BJ (cell line): ENCODE measurements around the gene ZC3H4. TPM values are rescaled to one million over a fixed set of nuclear protein-coding genes. Genes with fewer than 3 reads are reported as not detected.

Experiments
- CTCF ChIA-PET: fragments of 350-600 bp; formaldehyde crosslinking; extraction: SDS; loops from one replicate; lab custom pipeline; 2021; ENCODE audit warnings: antibody characterized with exemption, inconsistent platforms; lab: Yijun Ruan, JAX
- POLR2A ChIA-PET: fragments of 300-600 bp; sonication (Branson Sonifier 250); formaldehyde crosslinking; extraction: SDS; loops from one replicate; lab custom pipeline; 2021; ENCODE audit warnings: antibody characterized with exemption; lab: Charles Lee
- DNase-seq: peaks from one replicate; pipeline ENCODE4 v3.0.0-alpha.2; 2011; ENCODE audit warnings: low read depth
- H3K27me3 ChIP-seq: 2 replicates; pipeline ENCODE4 v1.6.0; 2011; ENCODE audit warnings: low read length; ENCODE audit not compliant: control insufficient read depth, insufficient read depth
- H3K36me3 ChIP-seq: 2 replicates; pipeline ENCODE4 v1.5.1; 2011; ENCODE audit warnings: low read length; ENCODE audit not compliant: control insufficient read depth, insufficient read depth
- H3K4me3 ChIP-seq: 2 replicates; pipeline ENCODE4 v1.5.1; 2011; ENCODE audit warnings: low read depth, mild to moderate bottlenecking, control low read depth, low read length
- CTCF ChIP-seq: IDR thresholded peaks from 2 replicates; pipeline ENCODE4 v1.5.1; 2011; ENCODE audit warnings: low read depth, mild to moderate bottlenecking, control low read depth, inconsistent platforms, low read length, moderate library complexity; ENCODE audit not compliant: insufficient read depth
- polyA plus RNA-seq: library from polyadenylated mRNA; depleted of rRNA; stranded (reverse); fragments of >200 nt; gene quantifications from 2 replicates; pipeline ENCODE4 v1.2.3, GENCODE V29; 2011

Gene ZC3H4
- polyA plus RNA-seq, 1 experiment = 4.3 TPM

DNA sequence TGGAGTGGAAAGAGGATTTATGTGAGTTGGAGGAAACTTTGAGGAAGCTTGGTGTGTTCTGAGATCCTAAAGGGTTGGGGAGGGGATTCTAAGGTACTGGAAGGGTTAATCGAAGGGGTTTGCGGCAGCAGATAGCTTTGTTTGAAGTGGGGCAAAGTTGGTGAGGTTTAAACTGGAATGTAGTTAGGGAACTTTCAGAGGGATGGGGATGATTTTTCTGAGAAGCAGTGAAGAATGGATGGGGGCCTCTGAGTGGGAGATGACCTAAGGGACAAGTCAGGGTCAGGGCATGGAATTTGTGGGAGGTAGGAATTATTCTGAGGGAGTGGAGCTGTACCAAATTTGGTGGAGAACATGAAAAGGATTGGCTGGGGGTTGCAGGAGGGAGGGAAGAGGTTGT is 21.0 kb upstream of the ZC3H4 start:
- CTCF ChIA-PET = interaction anchor here (1.3 kb wide), 1 partner anchor 9 kb away, joined by 3 read pairs; no protein-coding TSS in a partner anchor
- DNase-seq = no peak

DNA sequence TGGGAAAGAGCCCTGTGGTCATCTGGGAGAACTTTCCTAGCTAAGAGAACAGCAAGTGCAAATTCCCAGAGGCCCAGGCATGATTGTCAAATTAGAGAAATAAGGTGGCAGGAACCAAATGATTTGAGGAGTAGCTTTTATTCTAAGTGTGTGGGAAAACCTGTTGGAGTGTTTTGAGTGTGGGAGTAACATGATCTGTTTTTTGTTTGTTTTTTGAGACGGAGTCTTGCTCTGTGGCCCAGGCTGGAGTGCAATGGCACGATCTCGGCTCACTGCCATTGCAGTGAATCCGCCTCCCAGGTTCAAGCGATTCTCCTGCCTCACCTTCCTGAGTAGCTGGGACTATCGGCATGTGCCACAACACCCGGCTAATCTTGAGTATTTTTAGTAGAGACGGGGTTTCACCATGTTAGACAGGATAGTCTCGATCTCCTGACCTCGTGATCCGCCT is 19.5 kb upstream of the ZC3H4 start:
- Histone ChIP-seq H3K27me3 (no peaks in the 10 kb centered on the region), H3K4me3 (no peak overlapping the region), H3K36me3 (0 out of 2 replicates have a peak, but pooled peaks cover 1% of the 10 kb centered on the region)
- POLR2A ChIA-PET = no interaction called here
- CTCF ChIA-PET = interaction anchor here (0.6 to 3.1 kb wide), 4 partner anchors 8 to 114 kb away, joined by 3 to 19 read pairs (median 8); no protein-coding TSS in a partner anchor
- no peak for TF ChIP-seq CTCF
- no peak for DNase-seq

More for the DNA sequence above, 21.0 kb upstream of the ZC3H4 start:
- no peaks in the 10 kb centered on the region for H3K27me3 ChIP-seq
- POLR2A ChIA-PET = interaction anchor here (1.0 kb wide), 1 partner anchor 21 kb away, joined by 3 read pairs; the partner anchor contains the start of gene ZC3H4
- H3K4me3 ChIP-seq = no peak overlapping the region
- 0 out of 2 replicates have a peak, but pooled peaks cover 1% of the 10 kb centered on the region for H3K36me3 ChIP-seq
- no peak for TF ChIP-seq CTCF

- H3K36me3 ChIP-seq = 0 out of 2 replicates have a peak, but pooled peaks cover 1% of the 10 kb centered on the region
- no peaks in the 10 kb centered on the region for H3K27me3 ChIP-seq
- H3K4me3 ChIP-seq = peak overlapping the region; percentile 77
- POLR2A ChIA-PET = no interaction called here
- no peak for TF ChIP-seq CTCF
- CTCF ChIA-PET = interaction anchor here (0.6 to 3.1 kb wide), 9 partner anchors 8 to 273 kb away, joined by 3 to 19 read pairs (median 4); no protein-coding TSS in a partner anchor
- DNase-seq = no peak
These were observed 18.7 kb upstream of the ZC3H4 start for GRCh38 chr19:47132194-47132852.

DNA sequence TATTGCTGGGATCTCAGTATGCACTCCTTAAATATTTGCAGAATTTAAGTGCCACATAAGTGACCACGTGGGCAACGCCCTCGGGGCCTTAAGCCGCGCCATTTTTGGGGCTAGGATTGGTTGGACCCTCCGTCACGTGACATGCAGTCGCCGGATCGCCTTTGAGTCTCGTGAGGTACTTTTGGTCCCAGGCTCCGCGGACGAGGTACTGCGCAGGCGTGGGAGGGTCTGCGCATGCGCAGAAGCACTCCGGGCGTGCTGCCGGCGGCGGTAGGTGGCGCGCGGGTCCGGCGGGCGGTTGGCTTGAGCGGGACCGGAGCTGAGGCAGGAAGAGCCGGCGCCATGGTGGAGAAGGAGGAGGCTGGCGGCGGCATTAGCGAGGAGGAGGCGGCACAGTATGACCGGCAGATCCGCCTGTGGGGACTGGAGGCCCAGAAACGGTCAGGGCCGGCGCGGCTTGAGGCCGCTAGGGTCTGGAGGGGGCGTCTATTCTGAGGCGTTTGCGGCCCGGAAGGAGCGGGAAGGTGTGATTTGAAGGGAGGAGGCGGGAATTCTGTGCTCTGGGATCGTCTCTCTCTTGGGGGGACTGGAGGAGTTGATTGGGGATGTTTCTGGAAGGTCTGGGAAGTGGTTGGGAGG is 17.1 kb upstream of the ZC3H4 start, which contains the start of gene SAE1:
Gene SAE1 (plus strand): TSS at position 247 of the 639 bp plus-strand sequence. CDS start 96 bp downstream, at position 343.
- DNase-seq = peak; percentile 94
- ChIA-PET POLR2A (interaction anchor here (0.6 to 0.7 kb wide), 2 partner anchors 12 to 18 kb away, joined by 4 to 7 read pairs; partner anchors contain the start of gene ZC3H4), CTCF (interaction anchor here (0.8 to 3.1 kb wide), 11 partner anchors 10 to 271 kb away, joined by 3 to 19 read pairs (median 4); no protein-coding TSS in a partner anchor)
- 0 out of 2 replicates have a peak, but pooled peaks cover 1% of the 10 kb centered on the region for H3K36me3 ChIP-seq
- H3K4me3 ChIP-seq = peak within 1 kb of the TSS; percentile 77
- no peaks in the 10 kb centered on the region for H3K27me3 ChIP-seq
- peak; percentile 68 for TF ChIP-seq CTCF
